AG04449 (cell line): ENCODE measurements around the gene SLC23A1.

ENCODE experiments used
- CTCF ChIA-PET: fragments of 350-600 bp; formaldehyde crosslinking; extraction: SDS; loops from one replicate; lab custom pipeline; 2021; ENCODE audit warnings: antibody characterized with exemption; lab: Yijun Ruan, JAX
- POLR2A ChIA-PET: fragments of 400-600, 350-600 bp; formaldehyde crosslinking; extraction: SDS; loops from one replicate; lab custom pipeline; 2020; ENCODE audit warnings: antibody characterized with exemption, inconsistent platforms; lab: Yijun Ruan, JAX
- DNase-seq: peaks from one replicate; pipeline ENCODE4 v3.0.0-alpha.2; 2010; ENCODE audit warnings: low read depth, low spot score
- H3K4me3 ChIP-seq: 2 replicates; pipeline ENCODE4 v1.5.1; 2011; ENCODE audit warnings: low read depth, mild to moderate bottlenecking, control low read depth, low read length
- CTCF ChIP-seq: IDR thresholded peaks from one replicate; pipeline ENCODE4 v1.5.1; 2011; ENCODE audit warnings: mild to moderate bottlenecking, moderate library complexity, low read length, control low read depth, inconsistent platforms; ENCODE audit not compliant: insufficient read depth; ENCODE audit errors: missing control alignments

Gene SLC23A1

GRCh38 chr5:139393497-139394122 lies 10.5 kb upstream of the SLC23A1 start:
- CTCF ChIA-PET, result interaction anchor here (0.5 kb wide), 1 partner anchor 199 kb away, joined by 4 read pairs; no protein-coding TSS in a partner anchor
- no peak for DNase-seq
- peak overlapping the region; percentile 38 for H3K4me3 ChIP-seq
- POLR2A ChIA-PET, result no interaction called here
- no peak for TF ChIP-seq CTCF

GRCh38 chr5:139392678-139393496 lies 9.8 kb upstream of the SLC23A1 start:
- peak overlapping the region; percentile 38 for H3K4me3 ChIP-seq
- DNase-seq, result no peak
- POLR2A ChIA-PET, result no interaction called here
- peak; percentile 81 for TF ChIP-seq CTCF
- CTCF ChIA-PET, result interaction anchor here (0.5 kb wide), 1 partner anchor 199 kb away, joined by 4 read pairs; no protein-coding TSS in a partner anchor

GRCh38 chr5:139392324-139392677 lies 9.2 kb upstream of the SLC23A1 start:
- no peak for TF ChIP-seq CTCF
- peak overlapping the region; percentile 12 for H3K4me3 ChIP-seq
- POLR2A ChIA-PET, result no interaction called here
- CTCF ChIA-PET, result no interaction called here
- no peak for DNase-seq

GRCh38 chr5:139391570-139392323 lies 8.7 kb upstream of the SLC23A1 start:
- no peak for DNase-seq
- POLR2A ChIA-PET, result no interaction called here
- peak overlapping the region; percentile 1 for H3K4me3 ChIP-seq
- no peak for TF ChIP-seq CTCF
- CTCF ChIA-PET, result interaction anchor here (0.6 to 0.9 kb wide), 3 partner anchors 15 to 107 kb away, joined by 3 read pairs; no protein-coding TSS in a partner anchor

- ChIA-PET POLR2A (no interaction called here), CTCF (interaction anchor here (0.6 to 1.4 kb wide), 5 partner anchors 9 to 106 kb away, joined by 3 to 4 read pairs (median 3); no protein-coding TSS in a partner anchor)
- H3K4me3 ChIP-seq, result no peak overlapping the region
- TF ChIP-seq CTCF, result no peak
- no peak for DNase-seq
Observed at GRCh38 chr5:139390639-139391569, 7.8 kb upstream of the SLC23A1 start.
